NCI-H2196 treated with DMSO at 0.1 percent for 48 hours (cell line): ENCODE data around the gene TMEM203.

Experiments used
- DNase-seq: peaks from one replicate; lab custom pipeline; 2025; ENCODE audit not compliant: unreplicated experiment; lab: John Stamatoyannopoulos, UW

TMEM203 gene

DNA sequence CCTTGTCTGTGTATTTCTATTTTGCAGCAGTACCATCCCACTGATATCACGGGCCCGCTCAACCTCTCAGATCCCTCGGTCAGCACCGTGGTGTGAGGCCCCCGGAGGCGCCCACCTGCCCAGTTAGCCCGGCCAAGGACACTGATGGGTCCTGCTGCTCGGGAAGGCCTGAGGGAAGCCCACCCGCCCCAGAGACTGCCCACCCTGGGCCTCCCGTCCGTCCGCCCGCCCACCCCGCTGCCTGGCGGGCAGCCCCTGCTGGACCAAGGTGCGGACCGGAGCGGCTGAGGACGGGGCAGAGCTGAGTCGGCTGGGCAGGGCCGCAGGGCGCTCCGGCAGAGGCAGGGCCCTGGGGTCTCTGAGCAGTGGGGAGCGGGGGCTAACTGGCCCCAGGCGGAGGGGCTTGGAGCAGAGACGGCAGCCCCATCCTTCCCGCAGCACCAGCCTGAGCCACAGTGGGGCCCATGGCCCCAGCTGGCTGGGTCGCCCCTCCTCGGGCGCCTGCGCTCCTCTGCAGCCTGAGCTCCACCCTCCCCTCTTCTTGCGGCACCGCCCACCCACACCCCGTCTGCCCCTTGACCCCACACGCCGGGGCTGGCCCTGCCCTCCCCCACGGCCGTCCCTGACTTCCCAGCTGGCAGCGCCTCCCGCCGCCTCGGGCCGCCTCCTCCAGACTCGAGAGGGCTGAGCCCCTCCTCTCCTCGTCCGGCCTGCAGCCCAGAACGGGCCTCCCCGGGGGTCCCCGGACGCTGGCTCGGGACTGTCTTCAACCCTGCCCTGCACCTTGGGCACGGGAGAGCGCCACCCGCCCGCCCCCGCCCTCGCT, 37.5 kb downstream of the TMEM203 start:
- DNase-seq = peak; percentile 44

DNA sequence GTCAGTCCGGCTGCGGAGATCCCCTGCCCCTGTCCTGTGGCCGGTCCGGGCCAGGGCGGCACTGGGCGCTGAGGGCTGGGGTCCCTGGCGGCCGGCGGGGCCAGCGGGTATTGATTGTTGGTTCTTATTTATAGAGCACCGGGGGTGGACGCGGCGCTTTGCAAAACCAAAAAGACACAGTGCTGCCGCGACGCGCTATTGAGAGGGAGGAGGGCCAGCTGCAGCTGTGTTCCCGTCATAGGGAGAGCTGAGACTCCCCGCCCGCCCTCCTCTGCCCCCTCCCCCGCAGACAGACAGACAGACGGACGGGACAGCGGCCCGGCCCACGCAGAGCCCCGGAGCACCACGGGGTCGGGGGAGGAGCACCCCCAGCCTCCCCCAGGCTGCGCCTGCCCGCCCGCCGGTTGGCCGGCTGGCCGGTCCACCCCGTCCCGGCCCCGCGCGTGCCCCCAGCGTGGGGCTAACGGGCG, 38.1 kb downstream of the TMEM203 start:
- no peak for DNase-seq

DNA sequence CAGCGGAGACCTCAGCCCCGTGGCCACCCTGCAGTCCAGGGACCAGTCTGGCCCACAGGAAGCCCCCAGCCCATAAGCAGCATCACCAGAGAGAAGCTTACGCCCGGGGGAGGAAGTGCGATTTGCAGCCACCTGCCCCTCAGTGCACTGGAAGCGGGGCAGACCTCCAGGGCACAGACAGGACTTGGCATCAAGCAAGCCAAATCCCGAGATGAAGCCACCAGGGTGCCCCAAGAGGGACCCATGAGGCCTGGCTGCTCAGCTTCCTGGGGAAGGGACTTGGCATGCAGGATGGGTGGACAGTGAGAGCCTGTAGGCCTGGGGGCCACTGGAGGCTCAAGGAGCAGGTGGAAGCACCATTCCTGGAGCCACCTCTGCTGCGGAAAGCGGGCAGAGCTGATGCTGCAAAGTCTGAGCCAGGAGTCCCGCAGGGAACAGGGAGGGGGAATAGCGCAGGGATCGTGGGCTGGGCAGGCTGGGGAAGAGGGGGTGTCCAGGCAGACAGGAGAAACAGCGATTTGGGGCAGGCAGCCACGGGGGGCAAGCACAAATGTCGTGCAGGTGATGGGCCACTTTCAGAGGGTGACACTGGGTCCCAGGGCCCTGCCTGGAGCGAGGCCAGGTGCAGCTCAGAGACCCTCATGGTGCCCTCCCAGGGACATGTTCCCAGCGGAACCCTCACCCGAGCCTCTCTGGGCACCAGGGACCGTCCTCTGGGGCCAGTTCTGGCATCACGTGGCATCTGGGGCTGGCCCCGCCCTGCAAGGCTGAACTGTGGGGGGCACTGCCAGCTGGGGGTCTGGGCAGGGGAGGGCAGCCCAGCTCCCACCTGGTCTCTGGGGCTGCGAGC, 38.8 kb downstream of the TMEM203 start:
- DNase-seq = no peak

DNA sequence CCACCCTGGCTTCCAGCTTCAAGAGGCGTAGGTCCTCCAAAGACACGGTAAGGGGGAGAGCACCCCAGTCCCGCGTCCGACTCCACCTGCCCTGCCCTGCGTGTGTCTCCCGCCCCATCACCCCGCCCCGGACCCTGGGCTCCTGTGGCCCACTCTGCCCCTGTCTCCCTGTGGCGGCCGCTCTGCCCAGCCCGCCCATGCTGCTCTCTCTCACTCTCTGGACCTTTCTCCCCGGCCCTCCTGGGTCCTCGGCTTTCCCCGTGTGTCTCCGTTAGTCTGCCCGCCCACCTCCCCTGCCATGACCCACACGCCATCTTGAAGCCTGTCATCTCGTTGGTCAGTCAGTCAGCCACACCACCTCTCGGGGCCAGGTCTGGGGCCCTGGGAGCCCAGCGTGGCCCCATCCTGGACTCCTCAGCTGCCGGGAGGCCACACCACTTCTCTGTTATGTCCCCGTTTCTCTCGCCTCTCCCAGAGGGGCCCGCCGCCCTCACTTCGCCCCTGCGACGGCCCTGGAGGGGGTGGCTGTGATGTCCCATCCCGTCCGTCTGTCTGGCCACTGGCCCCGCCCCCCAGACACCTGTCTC, 40.1 kb downstream of the TMEM203 start:
- DNase-seq = no peak

DNA sequence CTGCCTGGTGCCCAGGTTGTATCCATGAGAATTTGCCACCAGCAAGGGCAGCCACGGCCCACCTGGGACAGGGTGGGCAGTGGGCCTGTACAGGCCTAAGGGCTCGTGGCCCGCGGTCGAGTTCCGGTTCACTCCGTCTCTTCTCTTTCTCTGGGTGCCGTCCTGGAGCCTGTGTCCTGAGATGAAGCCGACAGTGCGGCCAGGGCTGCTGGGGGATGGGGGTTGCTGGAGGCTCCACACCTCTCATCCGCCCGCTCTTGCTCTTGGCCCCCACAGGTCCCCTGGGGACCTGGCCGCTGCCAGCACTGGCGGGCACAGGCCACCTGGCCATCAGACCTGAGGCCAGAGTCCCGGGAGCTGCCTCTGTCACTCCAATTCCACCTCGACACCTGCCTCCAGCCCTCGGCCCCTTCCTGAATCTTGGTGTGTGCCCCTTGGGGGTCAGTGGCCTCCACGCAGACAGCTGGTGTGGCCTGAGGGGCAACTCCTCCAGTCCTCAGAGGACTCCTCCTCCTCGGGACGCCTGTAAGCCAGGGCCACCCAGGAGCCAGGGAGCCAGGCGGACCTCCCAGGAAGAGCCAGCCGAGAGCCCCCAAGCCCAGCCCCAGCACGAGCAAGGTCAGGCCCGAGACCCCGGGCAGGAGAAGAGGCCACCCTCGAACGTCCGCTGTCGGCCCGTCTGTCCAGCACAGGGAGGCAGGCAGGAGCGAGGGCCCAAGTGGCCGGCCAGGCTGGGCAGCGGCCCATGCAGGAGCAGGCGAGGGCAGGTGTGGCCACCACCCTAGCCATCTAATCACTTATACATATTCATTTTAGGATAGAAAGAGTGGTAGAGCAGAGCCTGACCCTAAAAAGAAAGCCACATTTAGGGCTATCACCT, 40.8 kb downstream of the TMEM203 start:
- no peak for DNase-seq

DNA sequence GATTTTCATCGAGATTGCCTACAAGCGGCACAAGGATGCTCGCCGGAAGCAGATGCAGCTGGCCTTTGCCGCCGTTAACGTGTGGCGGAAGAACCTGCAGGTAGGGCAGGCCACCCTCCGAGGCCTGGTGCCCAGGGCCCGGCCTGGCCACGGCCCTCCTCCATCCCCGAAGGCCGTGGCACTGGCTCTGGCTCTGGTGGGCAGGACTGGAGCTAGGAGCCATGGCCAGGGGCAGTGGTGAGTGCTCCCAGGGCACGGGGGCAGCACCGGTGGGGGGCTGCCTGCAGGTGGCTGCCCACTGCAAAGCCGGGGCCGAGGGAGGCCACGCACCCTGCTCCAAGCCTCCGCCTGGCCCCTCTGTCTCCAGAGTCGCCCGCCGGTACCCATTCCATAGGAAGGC, 41.6 kb downstream of the TMEM203 start:
- no peak for DNase-seq

DNA sequence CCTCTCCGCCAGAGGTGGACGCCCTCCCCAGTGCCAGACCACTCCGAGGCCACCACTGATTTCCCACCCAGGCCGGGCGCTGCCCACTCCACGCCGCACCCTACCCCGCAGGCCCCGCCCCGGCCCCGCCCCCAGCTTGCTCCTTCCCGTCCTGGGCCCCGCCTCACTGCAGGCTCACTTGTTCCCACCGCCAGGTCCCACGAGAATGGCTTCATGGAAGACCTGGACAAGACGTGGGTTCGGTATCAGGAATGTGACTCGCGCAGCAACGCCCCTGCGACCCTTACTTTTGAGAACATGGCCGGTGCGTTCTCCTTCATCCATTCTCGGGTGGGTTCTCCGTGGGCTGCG, 42.1 kb downstream of the TMEM203 start:
- DNase-seq = no peak

DNA sequence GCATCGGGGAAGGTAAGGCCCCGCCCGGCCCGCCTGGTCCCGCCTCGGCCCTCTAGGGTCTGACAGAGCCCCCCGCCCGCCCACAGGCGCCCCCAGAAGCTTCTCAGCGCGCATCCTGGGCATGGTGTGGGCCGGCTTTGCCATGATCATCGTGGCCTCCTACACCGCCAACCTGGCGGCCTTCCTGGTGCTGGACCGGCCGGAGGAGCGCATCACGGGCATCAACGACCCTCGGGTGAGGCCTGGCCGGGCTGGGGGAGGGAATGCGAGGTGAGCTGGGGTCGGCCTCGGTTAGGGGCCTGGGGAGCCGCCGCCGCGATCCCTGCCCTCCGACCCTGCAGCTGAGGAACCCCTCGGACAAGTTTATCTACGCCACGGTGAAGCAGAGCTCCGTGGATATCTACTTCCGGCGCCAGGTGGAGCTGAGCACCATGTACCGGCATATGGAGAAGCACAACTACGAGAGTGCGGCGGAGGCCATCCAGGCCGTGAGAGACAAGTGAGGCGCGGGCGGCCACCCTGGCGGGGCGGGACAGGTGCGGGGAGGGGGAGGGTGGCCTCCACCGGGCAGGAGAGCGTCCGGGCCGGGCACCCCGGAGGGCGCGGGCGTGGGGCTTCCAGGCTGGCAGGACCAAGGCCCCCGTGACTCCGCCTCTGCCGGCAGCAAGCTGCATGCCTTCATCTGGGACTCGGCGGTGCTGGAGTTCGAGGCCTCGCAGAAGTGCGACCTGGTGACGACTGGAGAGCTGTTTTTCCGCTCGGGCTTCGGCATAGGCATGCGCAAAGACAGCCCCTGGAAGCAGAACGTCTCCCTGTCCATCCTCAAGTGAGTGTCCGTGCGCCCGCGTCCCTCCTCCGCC, 42.7 kb downstream of the TMEM203 start:
- no peak for DNase-seq

DNA sequence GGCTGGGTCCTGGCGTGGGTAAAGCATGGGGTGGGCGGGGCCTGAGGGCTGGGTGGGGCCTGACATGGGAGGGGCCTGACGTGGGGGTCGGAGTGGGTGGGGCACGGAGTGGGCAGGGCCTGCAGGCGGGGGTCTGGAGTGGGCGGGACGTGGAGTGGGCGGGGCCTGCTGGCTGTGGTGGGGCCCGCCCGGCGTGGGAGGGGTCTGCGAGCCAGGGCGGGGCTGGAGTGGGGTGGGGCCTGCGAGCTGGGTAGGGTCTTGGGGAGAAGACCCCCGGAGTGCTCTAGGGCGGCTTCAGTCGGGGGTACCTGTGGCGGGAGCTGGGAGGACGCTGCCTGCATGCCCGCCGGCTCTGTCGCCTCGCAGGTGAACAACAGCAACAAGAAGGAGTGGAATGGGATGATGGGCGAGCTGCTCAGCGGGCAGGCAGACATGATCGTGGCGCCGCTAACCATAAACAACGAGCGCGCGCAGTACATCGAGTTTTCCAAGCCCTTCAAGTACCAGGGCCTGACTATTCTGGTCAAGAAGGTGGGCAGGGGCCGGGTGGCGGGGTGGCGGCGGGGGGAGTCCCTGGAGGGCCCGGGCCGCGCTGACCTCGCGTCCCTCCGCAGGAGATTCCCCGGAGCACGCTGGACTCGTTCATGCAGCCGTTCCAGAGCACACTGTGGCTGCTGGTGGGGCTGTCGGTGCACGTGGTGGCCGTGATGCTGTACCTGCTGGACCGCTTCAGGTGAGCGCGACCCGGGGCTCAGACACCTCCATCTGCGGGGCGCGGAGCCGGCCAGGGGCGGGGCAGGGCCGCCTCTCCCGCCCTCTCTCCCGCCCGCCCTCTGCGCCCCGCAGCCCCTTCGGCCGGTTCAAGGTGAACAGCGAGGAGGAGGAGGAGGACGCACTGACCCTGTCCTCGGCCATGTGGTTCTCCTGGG, 43.6 kb downstream of the TMEM203 start:
- no peak for DNase-seq

DNA sequence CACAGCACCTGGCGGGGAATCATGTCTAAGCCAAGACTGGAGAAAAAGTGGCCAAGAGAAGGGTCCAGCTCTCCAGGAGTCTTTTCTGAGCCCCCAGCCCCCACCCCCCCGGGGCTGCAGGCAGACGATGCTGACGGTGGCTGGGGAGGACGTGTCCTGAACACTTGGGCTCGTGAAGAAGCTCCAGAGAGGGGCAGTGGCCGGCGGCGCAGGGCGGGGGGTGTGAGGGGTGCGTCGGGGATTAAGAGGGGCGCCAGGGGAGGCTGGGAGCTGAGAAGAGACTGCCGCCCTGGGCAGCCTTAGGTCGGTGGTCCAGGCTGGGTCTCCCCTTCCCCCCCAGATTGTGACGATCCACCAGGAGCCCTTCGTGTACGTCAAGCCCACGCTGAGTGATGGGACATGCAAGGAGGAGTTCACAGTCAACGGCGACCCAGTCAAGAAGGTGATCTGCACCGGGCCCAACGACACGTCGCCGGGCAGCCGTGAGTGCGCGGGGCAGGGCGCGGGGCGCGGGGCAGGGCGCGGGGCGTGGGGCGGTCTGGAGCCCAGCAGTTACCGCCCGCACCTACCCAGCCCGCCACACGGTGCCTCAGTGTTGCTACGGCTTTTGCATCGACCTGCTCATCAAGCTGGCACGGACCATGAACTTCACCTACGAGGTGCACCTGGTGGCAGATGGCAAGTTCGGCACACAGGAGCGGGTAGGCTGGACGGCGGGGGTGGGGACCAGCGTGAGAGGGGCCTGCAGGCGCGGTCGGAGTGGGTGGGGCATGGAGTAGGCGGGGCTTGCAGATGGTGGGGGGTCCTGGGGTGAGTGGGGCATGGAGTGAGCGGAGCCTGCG, 44.5 kb downstream of the TMEM203 start:
- no peak for DNase-seq

DNA sequence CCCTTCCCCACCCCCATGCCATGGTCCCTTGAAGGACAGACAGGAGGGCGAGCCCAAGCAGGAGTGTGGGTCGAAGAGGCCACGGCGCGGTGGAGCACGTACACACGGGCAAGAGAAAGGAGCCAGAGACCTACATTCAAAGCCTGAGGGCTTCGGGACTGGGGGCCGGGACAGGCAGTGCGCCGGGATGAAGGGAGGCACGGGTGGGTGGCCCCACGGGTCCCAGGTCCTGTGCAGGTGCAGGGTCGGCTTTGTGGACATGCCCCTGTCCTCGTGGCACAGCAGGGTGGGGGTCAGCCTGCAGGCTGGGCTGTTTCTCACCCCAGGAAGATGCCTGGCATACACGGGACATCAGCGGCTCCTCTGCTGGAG, 45.4 kb downstream of the TMEM203 start:
- no peak for DNase-seq

DNA sequence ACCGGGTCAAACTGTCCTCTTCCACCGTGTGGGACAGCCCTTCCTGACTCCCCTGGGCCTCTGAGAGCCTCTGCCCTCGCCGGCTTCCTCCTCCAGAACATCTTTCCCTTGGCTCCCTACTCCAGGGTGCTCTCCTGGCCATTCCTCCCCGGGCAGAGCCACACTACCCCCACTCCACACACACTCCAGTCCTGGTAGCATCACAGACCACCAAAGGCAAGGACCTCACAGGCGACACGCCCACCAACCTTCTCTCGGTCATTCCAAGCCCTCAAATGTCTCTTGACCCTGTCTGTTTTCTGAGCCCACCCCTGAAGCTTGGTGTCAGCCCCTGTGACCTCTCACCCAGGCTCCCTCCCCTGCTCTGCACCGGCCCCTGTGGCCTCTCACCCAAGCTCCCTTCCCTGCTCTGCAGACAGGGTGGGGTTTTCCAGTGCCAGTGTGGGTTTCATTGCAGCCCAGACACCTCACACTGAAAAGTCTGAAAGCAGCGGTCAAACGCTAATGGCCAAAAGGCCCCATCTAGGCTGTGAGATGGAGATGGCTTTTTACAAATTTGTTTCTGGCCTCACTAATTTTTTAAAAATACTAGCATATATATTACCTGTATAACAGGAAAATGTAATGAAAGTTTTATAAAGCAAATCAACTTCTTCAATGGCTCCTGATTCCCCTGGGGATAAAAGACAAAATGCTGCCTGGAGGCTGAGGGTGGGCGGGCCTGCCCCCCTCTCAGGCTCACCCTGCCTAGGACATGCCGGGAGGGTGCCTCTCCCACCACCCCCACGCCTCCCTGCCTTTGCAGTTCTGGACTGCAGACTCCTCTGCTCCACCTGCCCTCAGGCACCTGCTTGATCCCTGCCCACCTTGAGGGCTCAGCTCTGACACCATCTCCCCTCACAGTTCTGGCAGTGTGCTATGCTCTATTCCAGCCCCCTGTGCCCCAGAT, 46.1 kb downstream of the TMEM203 start:
- no peak for DNase-seq

DNA sequence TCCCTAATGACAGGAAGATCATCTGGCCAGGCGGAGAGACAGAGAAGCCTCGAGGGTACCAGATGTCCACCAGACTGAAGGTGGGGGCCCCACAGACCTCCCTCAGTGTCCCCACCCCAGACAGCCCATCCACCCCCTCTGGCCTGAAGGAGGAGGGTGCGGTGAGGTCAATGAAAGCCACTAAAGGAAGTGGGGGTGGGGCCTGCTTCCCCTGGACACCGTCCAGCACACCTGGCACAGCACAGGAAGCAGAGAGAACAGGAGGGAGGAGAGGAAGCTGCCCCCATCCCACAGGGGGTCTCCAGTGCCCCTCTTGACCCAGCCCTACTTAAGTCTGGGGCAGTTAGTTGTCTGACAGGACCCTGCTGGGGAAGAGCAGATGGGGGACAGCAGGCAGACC, 46.8 kb downstream of the TMEM203 start:
- peak; percentile 14 for DNase-seq

DNA sequence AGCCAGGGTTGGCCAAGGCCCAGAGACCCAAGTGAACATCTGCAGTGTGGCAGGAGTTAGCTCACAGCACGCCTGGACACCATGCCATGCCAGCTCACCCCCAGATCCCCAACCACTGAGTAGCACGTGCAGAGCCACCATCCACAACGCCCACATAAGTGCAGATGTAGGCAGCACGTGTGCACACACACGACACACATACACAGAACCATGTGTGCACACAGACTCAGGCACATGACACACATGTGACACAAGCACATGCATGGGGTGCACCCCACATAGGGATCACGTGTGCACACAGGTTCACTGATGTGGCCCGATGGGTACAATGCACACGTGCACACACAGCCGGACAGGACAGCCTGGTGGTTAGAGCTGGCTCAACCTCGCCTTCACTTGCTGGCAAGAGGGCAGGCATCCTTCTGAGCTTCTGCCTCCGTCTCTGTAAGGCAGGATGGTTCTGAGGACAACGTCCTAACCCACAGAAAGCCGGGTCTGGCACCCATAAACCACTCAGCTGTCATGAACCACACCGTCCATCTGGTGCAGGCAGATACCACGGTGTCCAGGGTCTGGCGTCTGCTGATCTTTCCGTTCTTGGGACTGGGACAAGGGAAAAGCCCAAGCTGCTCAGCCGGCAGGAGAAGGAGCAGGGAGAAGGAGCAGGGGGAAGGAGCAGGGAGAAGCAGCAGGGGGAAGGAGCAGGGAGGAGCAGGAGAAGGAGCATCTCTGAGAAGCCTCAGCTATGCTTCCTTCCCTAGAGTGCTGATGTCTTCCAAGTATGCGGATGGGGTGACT, 47.6 kb downstream of the TMEM203 start:
- DNase-seq = no peak

DNA sequence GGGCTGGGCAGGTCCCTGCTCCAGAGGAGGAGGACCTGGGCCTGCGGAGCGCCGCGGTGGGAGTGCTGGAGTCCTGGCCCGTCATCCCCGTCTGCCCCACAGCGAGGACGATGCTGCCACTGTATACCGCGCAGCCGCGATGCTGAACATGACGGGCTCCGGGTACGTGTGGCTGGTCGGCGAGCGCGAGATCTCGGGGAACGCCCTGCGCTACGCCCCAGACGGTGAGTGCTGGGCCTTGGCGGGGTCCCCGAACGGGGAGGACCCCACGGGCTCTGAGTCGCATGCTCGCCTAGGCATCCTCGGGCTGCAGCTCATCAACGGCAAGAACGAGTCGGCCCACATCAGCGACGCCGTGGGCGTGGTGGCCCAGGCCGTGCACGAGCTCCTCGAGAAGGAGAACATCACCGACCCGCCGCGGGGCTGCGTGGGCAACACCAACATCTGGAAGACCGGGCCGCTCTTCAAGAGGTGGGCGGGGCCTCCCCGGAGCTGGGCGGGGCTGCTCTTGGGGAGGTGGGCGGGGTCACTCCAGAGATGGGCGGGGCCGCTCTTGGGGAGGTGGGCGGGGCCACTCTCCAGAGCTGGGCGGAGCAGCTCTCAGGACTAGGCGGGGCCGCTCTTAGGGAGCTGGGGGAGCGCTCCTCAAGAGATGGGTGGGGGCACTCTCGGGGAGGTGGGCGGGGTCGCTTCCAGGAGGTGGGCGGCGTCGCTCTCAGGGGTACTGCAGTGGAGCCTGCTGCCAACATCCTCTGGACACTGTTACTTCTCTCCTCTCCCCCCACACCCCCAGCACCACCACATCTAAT, 48.7 kb downstream of the TMEM203 start:
- DNase-seq = no peak
